H9 (cell line): Measurements from ENCODE around the gene TCFL5. TPM values are rescaled to one million over a fixed set of nuclear protein-coding genes. Genes with fewer than 3 reads are reported as not detected.

Source experiments
- DNase-seq: peaks from one replicate; pipeline ENCODE4 v3.0.0-alpha.2; 2017
- H2AFZ ChIP-seq: one replicate; pipeline ENCODE4 v1.6.1; 2013; ENCODE audit warnings: mild to moderate bottlenecking, low read length, control low read depth, moderate library complexity
- H2AK5ac ChIP-seq: 2 replicates; pipeline ENCODE4 v1.6.1; 2013; ENCODE audit warnings: low read length, control low read depth, mixed read lengths; ENCODE audit not compliant: insufficient read length
- H2BK120ac ChIP-seq: one replicate; pipeline ENCODE4 v1.6.1; 2013; ENCODE audit warnings: low read depth, mild to moderate bottlenecking, low read length, control low read depth, inconsistent platforms; ENCODE audit not compliant: poor library complexity, severe bottlenecking
- H2BK12ac ChIP-seq: 2 replicates; pipeline ENCODE4 v1.6.1; 2013; ENCODE audit warnings: low read length, control low read depth, mixed read lengths, low read depth; ENCODE audit not compliant: insufficient read length
- H2BK15ac ChIP-seq: 2 replicates; pipeline ENCODE4 v1.6.1; 2013; ENCODE audit warnings: low read depth, low read length, control low read depth
- H2BK20ac ChIP-seq: one replicate; pipeline ENCODE4 v1.6.1; 2013; ENCODE audit warnings: low read depth, mild to moderate bottlenecking, low read length, control low read depth, inconsistent platforms; ENCODE audit not compliant: poor library complexity, severe bottlenecking
- H2BK5ac ChIP-seq: 2 replicates; pipeline ENCODE4 v1.6.1; 2013; ENCODE audit warnings: low read length, control low read depth, mixed read lengths; ENCODE audit not compliant: insufficient read length
- H3K14ac ChIP-seq: 2 replicates; pipeline ENCODE4 v1.6.1; 2013; ENCODE audit warnings: low read length, control low read depth; ENCODE audit not compliant: insufficient read depth
- H3K18ac ChIP-seq: 2 replicates; pipeline ENCODE4 v1.6.1; 2013; ENCODE audit warnings: low read depth, mild to moderate bottlenecking, mixed read lengths, low read length, control low read depth; ENCODE audit not compliant: insufficient read length
- H3K23ac ChIP-seq: 2 replicates; pipeline ENCODE4 v1.6.1; 2013; ENCODE audit warnings: low read length, control low read depth, mixed read lengths, low read depth; ENCODE audit not compliant: insufficient read length
- H3K23me2 ChIP-seq: 2 replicates; pipeline ENCODE4 v1.6.1; 2013; ENCODE audit warnings: low read depth, mild to moderate bottlenecking, mixed read lengths, low read length, control low read depth; ENCODE audit not compliant: insufficient read length, poor library complexity, severe bottlenecking
- H3K27ac ChIP-seq: 2 replicates; pipeline ENCODE4 v1.5.1; 2013; ENCODE audit warnings: low read length, control low read depth, mixed read lengths, low read depth; ENCODE audit not compliant: insufficient read length
- H3K27me3 ChIP-seq: 2 replicates; pipeline ENCODE4 v1.6.1; 2013; ENCODE audit warnings: low read length, control low read depth, inconsistent platforms; ENCODE audit not compliant: insufficient read depth
- H3K4ac ChIP-seq: 2 replicates; pipeline ENCODE4 v1.6.1; 2013; ENCODE audit warnings: low read depth, mild to moderate bottlenecking, control low read depth, inconsistent platforms, low read length, moderate library complexity
- H3K4me1 ChIP-seq: 2 replicates; pipeline ENCODE4 v1.6.1; 2013; ENCODE audit warnings: low read length, control low read depth, inconsistent platforms; ENCODE audit not compliant: insufficient read depth
- H3K4me2 ChIP-seq: 2 replicates; pipeline ENCODE4 v1.6.1; 2013; ENCODE audit warnings: low read length, control low read depth, mixed read lengths; ENCODE audit not compliant: insufficient read length, insufficient read depth
- H3K56ac ChIP-seq: 2 replicates; pipeline ENCODE4 v1.6.1; 2013; ENCODE audit warnings: low read depth, mild to moderate bottlenecking, mixed read lengths, low read length, control low read depth; ENCODE audit not compliant: insufficient read length
- H3K79me1 ChIP-seq: 2 replicates; pipeline ENCODE4 v1.6.1; 2013; ENCODE audit warnings: low read depth, mild to moderate bottlenecking, moderate library complexity, low read length, control low read depth, inconsistent platforms; ENCODE audit not compliant: insufficient read depth, poor library complexity, severe bottlenecking
- H3K79me2 ChIP-seq: 2 replicates; pipeline ENCODE4 v1.6.1; 2013; ENCODE audit warnings: low read length, control low read depth, inconsistent platforms; ENCODE audit not compliant: insufficient read depth
- H3K9ac ChIP-seq: 2 replicates; pipeline ENCODE4 v1.6.1; 2013; ENCODE audit warnings: low read length, control low read depth, mixed read lengths; ENCODE audit not compliant: insufficient read length; ENCODE audit errors: extremely low read depth
- H3K9me3 ChIP-seq: one replicate; pipeline ENCODE4 v1.6.1; 2013; ENCODE audit warnings: low read depth, low read length, inconsistent platforms; ENCODE audit not compliant: control insufficient read depth
- H3T11ph ChIP-seq: one replicate; pipeline ENCODE4 v1.6.1; 2013; ENCODE audit warnings: mild to moderate bottlenecking, low read length, control low read depth, inconsistent platforms
- H4K20me1 ChIP-seq: one replicate; pipeline ENCODE4 v1.6.1; 2013; ENCODE audit not compliant: control insufficient read depth, insufficient read length, insufficient read depth
- H4K5ac ChIP-seq: 2 replicates; pipeline ENCODE4 v1.6.1; 2013; ENCODE audit warnings: low read depth, mild to moderate bottlenecking, mixed read lengths, low read length, control low read depth; ENCODE audit not compliant: insufficient read length
- H4K8ac ChIP-seq: replicated peaks from 2 replicates; pipeline ENCODE4 v1.6.1; 2013; ENCODE audit warnings: low read length, control low read depth, mixed read lengths, low read depth; ENCODE audit not compliant: insufficient read length
- H4K91ac ChIP-seq: 2 replicates; pipeline ENCODE4 v1.6.1; 2013; ENCODE audit warnings: low read depth, mild to moderate bottlenecking, moderate library complexity, mixed read lengths, low read length, control low read depth; ENCODE audit not compliant: insufficient read length
- H3K27ac Mint-ChIP-seq, 3 experiments: 2 replicates in 2 of 3; 3 replicates in 1 of 3; pipeline ENCODE4 v1.8.0; 2020 to 2021; ENCODE audit warnings: mixed read lengths in 3 of 3, mild to moderate bottlenecking in 1 of 3, moderate library complexity in 1 of 3
- H3K27me3 Mint-ChIP-seq: 2 replicates; pipeline ENCODE4 v1.8.0; 2021; ENCODE audit warnings: low read depth, mild to moderate bottlenecking, moderate library complexity, mixed read lengths
- H3K36me3 Mint-ChIP-seq, 3 experiments: 2 replicates in 2 of 3; 3 replicates in 1 of 3; pipeline ENCODE4 v1.8.0; 2020 to 2021; ENCODE audit warnings: low read depth in 3 of 3, mixed read lengths in 3 of 3; ENCODE audit not compliant: insufficient read depth in 1 of 3
- H3K4me1 Mint-ChIP-seq, 2 experiments: 2 replicates each; pipeline ENCODE4 v1.8.0; 2020; ENCODE audit warnings: mixed read lengths in 2 of 2
- H3K4me3 Mint-ChIP-seq, 2 experiments: 2 replicates in 1 of 2; 3 replicates in 1 of 2; pipeline ENCODE4 v1.8.0; 2020 to 2021; ENCODE audit warnings: mild to moderate bottlenecking in 2 of 2, mixed read lengths in 2 of 2, moderate library complexity in 1 of 2
- H3K9me3 Mint-ChIP-seq, 2 experiments: 2 replicates in 1 of 2; 3 replicates in 1 of 2; pipeline ENCODE4 v1.8.0; 2020; ENCODE audit warnings: mild to moderate bottlenecking in 2 of 2, mixed read lengths in 2 of 2, moderate library complexity in 1 of 2
- CTCF ChIP-seq: fragments of 200-600 bp; sonication (generic); conservative IDR thresholded peaks from 3 replicates; pipeline ENCODE4 v1.8.0; 2021; ENCODE audit warnings: antibody characterized with exemption, mild to moderate bottlenecking
- WGBS: extraction: QIAGEN DNeasy Blood & Tissue Kit; methylation state at CpG from one replicate; pipeline ENCODE4 v1.1.7; 2013; ENCODE audit warnings: missing lambda C conversion rate, low lambda C conversion rate, mixed read lengths; ENCODE audit not compliant: insufficient read length; ENCODE audit errors: extremely low coverage; 5-methylcytosine and 5-hydroxymethylcytosine counted together
- total RNA-seq: library from RNA; stranded (reverse); gene quantifications from 2 replicates; pipeline ENCODE4 v1.2.1, GENCODE V29; 2021

TCFL5 gene
- total RNA-seq, 1 experiment from 2014 or later, result 16.4 TPM

GRCh38 chr20:62850333-62850974 is 11.2 kb downstream of the TCFL5 start:
- Histone ChIP-seq H3K23ac (no peak overlapping the region), H3K4ac (no peak overlapping the region), H2AK5ac (no peak overlapping the region), H3K9me3 (no peaks in the 10 kb centered on the region), H3K27me3 (no peaks in the 10 kb centered on the region), H2BK5ac (no peak overlapping the region), H3K18ac (no peak overlapping the region), H3K27ac (no peak overlapping the region), H3K79me1 (no peaks in the 10 kb centered on the region), H4K8ac (no peak overlapping the region), H3K4me1 (no peaks in the 10 kb centered on the region), H2BK20ac (no peak overlapping the region), H3T11ph (no peak overlapping the region), H3K14ac (no peak overlapping the region; the same call in 1 of the 2 replicates), H2BK12ac (no peak overlapping the region), H3K56ac (no peak overlapping the region), H2AFZ (no peak overlapping the region), H3K9ac (no peak overlapping the region), H3K4me2 (no peak overlapping the region), H3K23me2 (no peaks in the 10 kb centered on the region), H2BK120ac (no peak overlapping the region), H2BK15ac (no peak overlapping the region), H4K5ac (no peak overlapping the region), H4K91ac (no peak overlapping the region), H4K20me1 (no peaks in the 10 kb centered on the region), H3K79me2 (no peaks in the 10 kb centered on the region)
- no peak for DNase-seq
- Mint-ChIP-seq H3K4me3 (no peak overlapping the region), H3K4me1 (peaks cover 0 to 11% of the 10 kb centered on the region in 2 experiments; a peak in 2 of 4 replicates), H3K9me3 (no peaks in the 10 kb centered on the region), H3K27me3 (no peaks in the 10 kb centered on the region), H3K27ac (peak overlapping the region; percentile 8 to 65 (median 48); a peak in 4 of 7 replicates), H3K36me3 (peaks cover 23 to 62% (median 58%) of the 10 kb centered on the region in 3 experiments)
- 0 out of 3 replicates have a peak, but pooled peaks have one; percentile 17 for TF ChIP-seq CTCF
- WGBS, result no CpG with 5 or more reads among the region's 22 CpGs
